HG03342 (cell line): ENCODE data around the gene PREX1.

Experiments
- ATAC-seq: cut with Tn5 transposase; IDR thresholded peaks from one replicate; pipeline ENCODE4 v1.9.1; 2021; ENCODE audit warnings: mild to moderate bottlenecking, moderate library complexity; ENCODE audit not compliant: unreplicated experiment

The PREX1 gene

GRCh38 chr20:48667889-48668413, 159.8 kb downstream of the PREX1 start:
- ATAC-seq: no peak

- ATAC-seq: no peak
These were observed 160.3 kb downstream of the PREX1 start for GRCh38 chr20:48667481-48667880.

- no peak for ATAC-seq
These were observed 162.0 kb downstream of the PREX1 start for GRCh38 chr20:48665785-48666184.

DNA sequence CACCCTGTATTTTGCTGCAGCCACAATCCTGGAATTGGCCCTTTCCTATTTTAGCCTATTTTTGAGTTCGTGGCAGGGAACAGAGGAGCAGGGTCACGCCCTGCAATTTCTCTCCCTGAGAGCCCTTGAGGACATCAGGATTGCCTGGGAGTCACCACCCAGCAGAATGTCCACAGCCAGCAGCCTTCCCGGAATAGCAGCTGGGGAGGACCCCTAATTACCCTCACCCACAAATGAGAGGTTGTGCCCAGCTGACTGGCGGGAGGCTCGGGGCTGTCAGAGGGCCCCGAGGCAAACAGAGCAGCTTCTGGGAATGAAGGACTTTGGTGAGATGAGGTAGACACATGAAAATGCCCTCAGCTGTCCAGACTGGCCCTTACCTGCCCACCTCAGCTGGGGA, 165.1 kb downstream of the PREX1 start:
- ATAC-seq: no peak

GRCh38 chr20:48661575-48662455, 166.0 kb downstream of the PREX1 start:
- no peak for ATAC-seq

DNA sequence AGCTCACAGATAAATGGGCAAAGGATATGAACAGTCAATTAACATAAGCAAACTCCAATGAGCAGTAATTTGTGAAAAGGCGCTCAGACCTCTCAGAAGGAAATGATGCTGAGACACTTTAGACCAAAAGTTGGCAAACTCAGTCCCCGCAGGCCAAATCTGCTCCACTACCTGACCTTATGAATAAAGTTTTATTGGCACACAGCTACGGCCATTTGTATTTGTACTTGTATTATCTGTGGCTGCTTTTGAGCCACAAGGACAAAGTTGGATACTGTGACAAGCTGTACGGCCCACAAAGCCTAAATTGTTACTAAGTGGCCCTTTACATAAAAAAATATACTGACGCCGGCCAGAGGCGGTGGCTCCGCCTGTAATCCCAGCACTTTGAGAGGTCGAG, 167.0 kb downstream of the PREX1 start:
- no peak for ATAC-seq

DNA sequence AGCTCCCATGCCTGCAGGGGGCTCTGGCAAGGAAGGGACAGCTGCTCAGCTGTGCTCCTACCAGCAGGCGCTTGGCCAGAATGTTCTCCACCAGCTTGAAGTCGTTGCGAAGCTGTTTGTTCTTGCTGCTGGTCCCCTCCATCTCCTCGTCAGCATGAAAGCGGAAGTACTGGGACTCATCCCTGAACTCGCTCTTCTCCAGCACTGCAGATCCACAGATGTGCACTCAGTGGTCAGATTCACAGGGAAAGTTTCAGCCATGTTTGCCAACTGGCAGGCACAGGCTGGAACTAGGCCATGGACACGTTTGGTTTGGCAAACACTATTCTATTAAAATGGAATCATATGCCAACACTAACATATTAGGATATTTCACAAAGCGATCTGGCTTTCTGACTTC, 167.9 kb downstream of the PREX1 start:
- no peak for ATAC-seq

DNA sequence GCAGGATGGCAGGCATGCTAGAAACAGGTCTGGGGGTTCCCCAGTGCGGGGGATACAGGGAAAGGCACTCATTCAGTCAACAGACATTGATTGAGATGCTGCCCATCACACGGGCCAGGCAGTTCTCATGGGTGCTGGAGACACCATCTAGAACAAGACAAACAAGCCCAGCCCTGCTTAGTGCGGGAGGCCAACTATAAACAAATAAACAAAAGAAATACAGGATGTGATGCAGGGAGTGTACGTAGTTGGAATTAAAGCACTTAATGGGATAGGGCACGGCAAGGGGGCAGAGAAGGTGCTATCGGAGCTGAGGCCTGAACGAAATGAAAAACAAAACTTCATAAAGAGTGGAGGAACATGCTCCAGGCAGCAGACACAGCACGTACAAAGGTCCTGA, 169.3 kb downstream of the PREX1 start:
- no peak for ATAC-seq

DNA sequence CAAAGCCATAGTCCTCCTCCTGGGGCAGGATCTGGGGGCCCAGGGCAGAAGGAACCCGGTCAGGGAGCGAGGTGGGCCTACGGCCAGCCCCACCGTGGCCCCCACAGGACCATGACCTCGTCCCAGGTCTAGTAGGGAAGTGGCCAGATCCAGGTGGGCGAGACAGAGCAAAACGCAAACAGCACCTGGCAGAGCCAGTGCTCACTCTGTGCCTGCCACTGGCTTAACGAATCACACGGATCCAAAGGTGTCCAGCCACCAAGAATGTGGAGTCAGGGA, 169.7 kb downstream of the PREX1 start:
- no peak for ATAC-seq

DNA sequence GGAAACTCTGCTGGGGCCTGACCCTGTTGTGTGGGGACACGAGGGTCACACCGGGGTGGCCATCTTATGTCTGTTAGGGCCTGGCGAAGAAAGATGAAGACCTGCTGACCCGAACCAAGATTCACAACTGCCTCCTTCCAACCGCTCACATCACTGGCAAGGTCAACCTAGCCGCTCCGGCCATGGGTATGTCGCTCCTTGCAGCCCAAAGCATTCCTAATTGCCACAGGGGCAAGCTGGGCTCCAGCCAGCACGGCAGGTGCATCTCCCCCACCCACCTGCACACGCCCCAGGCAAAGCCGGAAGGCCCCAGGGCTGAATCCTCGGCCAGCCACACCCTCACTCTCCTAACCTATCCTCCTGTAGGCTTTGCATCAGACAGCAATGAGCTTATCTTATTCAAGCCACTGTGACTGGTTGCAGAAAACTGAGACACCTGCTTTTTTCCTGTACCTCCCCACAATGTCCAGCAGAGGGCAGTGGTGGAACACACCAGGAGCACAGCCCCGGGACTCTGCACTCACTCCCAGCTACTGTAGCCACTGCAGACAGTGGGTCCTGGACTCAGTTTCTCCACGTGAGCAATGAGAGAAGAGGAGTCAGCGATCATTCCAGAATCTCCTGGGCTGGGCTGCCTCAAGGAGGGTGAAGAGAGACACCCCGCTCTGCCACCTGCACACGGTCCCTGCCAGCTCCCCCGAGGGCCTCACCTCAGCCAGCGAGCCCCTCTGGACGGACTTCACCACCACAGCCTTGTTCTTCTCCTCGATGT, 170.2 kb downstream of the PREX1 start:
- no peak for ATAC-seq

GRCh38 chr20:48656661-48657211, 171.1 kb downstream of the PREX1 start:
- no peak for ATAC-seq

- no peak for ATAC-seq
These were observed 171.7 kb downstream of the PREX1 start for GRCh38 chr20:48656137-48656536.

DNA sequence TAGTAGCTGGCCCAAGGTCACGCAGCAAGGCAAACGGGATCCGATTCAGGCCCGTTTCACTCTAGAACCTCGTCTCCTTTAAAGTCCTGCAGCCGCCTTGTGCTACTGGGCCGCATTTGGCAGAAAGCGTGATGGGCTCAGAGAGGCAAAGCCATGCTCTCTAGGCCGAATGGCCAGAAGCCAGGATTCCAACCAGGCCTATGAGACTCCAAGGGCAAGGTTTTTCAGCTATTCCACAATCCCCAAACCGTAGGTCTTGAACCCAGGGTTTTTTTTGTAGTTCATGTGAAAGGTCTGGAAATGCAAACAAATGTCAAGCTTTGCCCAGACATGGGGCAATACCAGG, 174.1 kb downstream of the PREX1 start:
- no peak for ATAC-seq

- no peak for ATAC-seq
These were observed 174.7 kb downstream of the PREX1 start for GRCh38 chr20:48652961-48653705.

GRCh38 chr20:48651960-48652359, 175.8 kb downstream of the PREX1 start:
- no peak for ATAC-seq

DNA sequence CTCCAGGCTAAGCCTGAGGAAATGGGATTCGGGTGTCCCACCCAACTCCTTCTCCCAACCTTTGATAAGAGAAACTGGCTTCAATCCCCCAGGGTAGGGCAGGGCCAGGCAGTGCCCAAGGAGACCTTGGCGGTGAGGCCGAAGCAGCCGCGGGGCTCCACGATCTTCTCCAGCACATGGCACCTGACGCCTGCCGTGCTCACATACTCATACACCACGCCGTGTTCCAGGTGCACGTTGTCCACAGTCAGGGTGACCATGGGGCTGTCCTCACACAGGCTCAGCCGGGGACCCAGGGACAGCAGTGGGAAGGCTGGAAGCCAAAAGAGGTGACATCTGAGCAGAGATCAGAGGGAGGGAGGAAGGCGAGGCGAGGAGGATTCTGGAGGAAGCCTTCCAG, 176.5 kb downstream of the PREX1 start:
- ATAC-seq: no peak

DNA sequence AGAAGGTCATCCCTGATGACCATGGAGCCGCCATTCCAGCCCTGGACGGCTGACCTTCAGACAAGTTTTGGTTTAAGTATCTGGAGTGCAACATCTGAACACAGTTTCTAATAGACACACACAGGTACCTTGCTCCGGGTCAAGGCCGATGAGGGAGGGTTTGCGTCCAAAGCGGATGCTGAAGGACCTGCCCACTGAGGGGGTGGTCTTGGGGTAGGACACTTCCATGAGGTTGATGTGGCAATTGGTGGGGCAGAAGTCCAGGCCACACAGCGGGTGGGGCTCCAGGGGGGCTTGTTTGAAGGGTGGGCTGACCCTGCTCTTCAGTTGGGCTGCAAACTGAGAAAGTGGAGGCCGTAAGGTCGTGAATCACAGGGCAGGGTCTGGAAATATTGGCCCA, 177.9 kb downstream of the PREX1 start:
- no peak for ATAC-seq

DNA sequence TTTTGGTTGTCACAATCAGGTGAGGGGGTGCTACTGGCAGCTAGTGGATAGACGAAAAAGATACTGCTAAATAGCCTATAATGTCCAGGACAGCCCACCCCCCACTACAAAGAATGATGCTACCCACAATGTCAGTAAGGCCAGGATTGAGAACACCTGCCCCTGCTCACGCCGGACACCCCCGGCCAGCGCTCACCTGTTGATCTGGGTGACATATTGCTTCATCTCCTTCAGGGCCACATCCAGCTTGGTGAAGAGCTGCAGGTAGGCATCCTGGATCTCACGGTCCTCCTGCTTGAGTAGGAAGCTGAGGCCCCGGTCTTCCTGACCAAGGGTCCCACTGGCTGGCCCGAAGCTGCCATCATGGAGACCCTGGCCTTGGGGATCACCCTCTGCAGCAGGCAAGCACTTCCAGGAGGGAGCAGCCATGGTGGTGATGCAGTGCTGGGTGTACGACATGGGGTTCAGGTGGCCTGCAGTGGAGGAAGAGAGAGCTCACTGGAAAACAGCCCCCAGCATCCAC, 178.6 kb downstream of the PREX1 start:
- ATAC-seq: no peak

- ATAC-seq: no peak
These were observed 179.2 kb downstream of the PREX1 start for GRCh38 chr20:48648482-48649051.

- no peak for ATAC-seq
These were observed 179.9 kb downstream of the PREX1 start for GRCh38 chr20:48647858-48648257.

DNA sequence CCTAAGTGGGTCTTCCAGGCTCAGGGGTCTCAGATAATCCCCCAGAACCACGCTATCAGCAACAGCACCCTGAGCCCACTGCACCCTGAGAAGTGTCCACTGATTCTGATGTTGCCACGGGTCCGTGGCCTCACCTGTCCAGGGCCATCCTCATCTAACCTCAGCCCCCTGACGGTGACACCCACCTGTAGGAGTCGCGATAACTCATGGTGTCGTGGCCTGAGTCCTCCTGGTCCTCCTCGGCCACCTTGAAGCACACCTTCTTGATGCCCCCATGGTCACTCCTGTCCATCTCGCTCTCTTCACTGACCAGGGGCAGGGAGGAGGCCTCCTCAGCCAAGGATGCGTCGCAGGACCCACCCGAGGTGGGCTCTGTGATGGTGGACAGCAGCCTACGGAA, 182.1 kb downstream of the PREX1 start:
- no peak for ATAC-seq
